DOHH2 (cell line): ENCODE measurements around the gene PUM2.

Source experiments
- H3F3A ChIP-seq: fragments of 200-600 bp; sonication (generic), shearing (Covaris generic); 2 replicates; pipeline ENCODE4 v1.6.0; 2016; ENCODE audit warnings: antibody characterized with exemption, mild to moderate bottlenecking; ENCODE audit not compliant: control insufficient read depth, insufficient read depth
- H3K27ac ChIP-seq: fragments of 200-600 bp; sonication (generic); 2 replicates; pipeline ENCODE4 v1.5.1; 2014; ENCODE audit warnings: low read depth, mild to moderate bottlenecking, low read length, moderate library complexity
- H3K27me3 ChIP-seq: fragments of 200-600 bp; sonication (generic); 2 replicates; pipeline ENCODE4 v1.6.1; 2014; ENCODE audit warnings: mild to moderate bottlenecking, low read length, mixed read lengths; ENCODE audit not compliant: control insufficient read depth
- H3K36me3 ChIP-seq: fragments of 200-600 bp; sonication (generic); 2 replicates; pipeline ENCODE4 v1.6.1; 2014; ENCODE audit warnings: mild to moderate bottlenecking, low read length, moderate library complexity, mixed read lengths; ENCODE audit not compliant: control insufficient read depth
- H3K4me1 ChIP-seq: fragments of 200-600 bp; sonication (generic); 2 replicates; pipeline ENCODE4 v1.6.1; 2014; ENCODE audit warnings: mild to moderate bottlenecking, low read length, mixed read lengths; ENCODE audit not compliant: control insufficient read depth
- H3K4me2 ChIP-seq: fragments of 200-600 bp; sonication (generic); 2 replicates; pipeline ENCODE4 v1.6.0; 2014; ENCODE audit warnings: mild to moderate bottlenecking, low read length, moderate library complexity
- H3K4me3 ChIP-seq: fragments of 200-600 bp; sonication (generic); 2 replicates; pipeline ENCODE4 v1.5.1; 2014; ENCODE audit warnings: mild to moderate bottlenecking, low read length, mixed read lengths
- H3K79me2 ChIP-seq: fragments of 200-600 bp; sonication (generic); 2 replicates; pipeline ENCODE4 v1.6.1; 2014; ENCODE audit warnings: mild to moderate bottlenecking, low read length, mixed read lengths; ENCODE audit not compliant: control insufficient read depth
- H3K9me2 ChIP-seq: fragments of 200-600 bp; sonication (generic); replicated peaks from 2 replicates; pipeline ENCODE4 v1.6.1; 2014; ENCODE audit warnings: mild to moderate bottlenecking, low read length, mixed read lengths; ENCODE audit not compliant: control insufficient read depth
- H3K9me3 ChIP-seq: fragments of 200-600 bp; sonication (generic); 2 replicates; pipeline ENCODE4 v1.6.1; 2014; ENCODE audit warnings: antibody characterized with exemption, low read length, mixed read lengths; ENCODE audit not compliant: control insufficient read depth, insufficient read depth
- H4K20me1 ChIP-seq: fragments of 200-600 bp; sonication (generic); 2 replicates; pipeline ENCODE4 v1.6.0; 2014; ENCODE audit warnings: low read depth, mild to moderate bottlenecking, antibody characterized with exemption, low read length, moderate library complexity; ENCODE audit not compliant: control insufficient read depth, insufficient read depth
- CTCF ChIP-seq: fragments of 200-600 bp; sonication (generic); IDR thresholded peaks from one replicate; pipeline ENCODE4 v1.5.1; 2014; ENCODE audit warnings: antibody characterized with exemption, mild to moderate bottlenecking, low read depth, low read length; ENCODE audit not compliant: poor library complexity, severe bottlenecking
- EZH2phosphoT487 ChIP-seq: fragments of 200-600 bp; sonication (generic); IDR thresholded peaks from 2 replicates; pipeline ENCODE4 v1.6.1; 2017; ENCODE audit warnings: borderline replicate concordance, mild to moderate bottlenecking, antibody characterized with exemption, low read length, moderate library complexity, mixed read lengths

Gene PUM2

DNA sequence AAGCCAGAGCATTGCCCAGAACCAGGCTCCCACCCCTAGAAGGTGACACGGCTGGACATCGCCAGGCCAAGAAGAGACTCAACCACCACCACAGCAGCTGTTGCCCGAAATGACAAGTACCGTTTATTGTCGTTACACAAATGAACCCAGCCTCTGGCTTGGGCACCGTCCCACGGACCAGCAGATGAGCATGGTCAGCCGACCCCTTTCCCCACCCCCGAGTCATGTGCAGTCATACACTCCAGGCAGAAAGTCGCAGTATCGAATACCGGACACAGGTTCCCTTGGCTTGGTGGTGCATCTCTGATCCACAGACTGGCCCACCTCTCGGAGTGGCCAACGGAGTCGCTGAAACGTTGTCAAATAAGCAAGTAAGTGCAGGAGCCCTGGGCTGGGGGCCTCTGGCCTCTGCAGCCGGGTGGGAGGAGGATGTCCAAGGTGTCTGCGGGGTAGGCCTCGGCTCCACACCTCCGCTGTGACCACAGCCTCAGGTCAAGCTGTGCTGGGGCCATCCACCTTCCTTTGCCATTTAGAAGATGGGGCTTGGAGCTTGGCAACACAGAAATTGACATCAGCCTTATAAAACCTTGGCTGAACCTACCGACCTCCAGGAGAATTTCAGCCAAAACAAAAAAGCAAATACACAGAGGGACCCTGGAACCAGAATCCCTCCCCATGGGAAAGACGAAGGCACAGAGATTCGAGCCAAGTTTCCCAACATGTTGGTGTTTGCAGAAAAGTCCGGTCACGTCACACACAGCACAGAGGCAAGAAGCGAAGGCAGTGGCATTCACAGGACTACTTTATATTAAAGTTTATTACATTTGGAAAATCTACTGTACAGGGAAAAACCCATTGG lies 149.7 kb downstream of the PUM2 start:
- Histone ChIP-seq H3K9me3 (no peaks in the 10 kb centered on the region), H3K27ac (no peak overlapping the region), H3K9me2 (no peaks in the 10 kb centered on the region), H3K4me1 (peaks cover 4% of the 10 kb centered on the region; the same call in 1 of the 2 replicates), H3K4me3 (no peak overlapping the region), H3K79me2 (no peaks in the 10 kb centered on the region), H3K36me3 (no peaks in the 10 kb centered on the region), H3F3A (no peaks in the 10 kb centered on the region), H3K27me3 (no peaks in the 10 kb centered on the region), H4K20me1 (no peaks in the 10 kb centered on the region), H3K4me2 (no peak overlapping the region)
- TF ChIP-seq CTCF (no peak), EZH2phosphoT487 (no peak)

DNA sequence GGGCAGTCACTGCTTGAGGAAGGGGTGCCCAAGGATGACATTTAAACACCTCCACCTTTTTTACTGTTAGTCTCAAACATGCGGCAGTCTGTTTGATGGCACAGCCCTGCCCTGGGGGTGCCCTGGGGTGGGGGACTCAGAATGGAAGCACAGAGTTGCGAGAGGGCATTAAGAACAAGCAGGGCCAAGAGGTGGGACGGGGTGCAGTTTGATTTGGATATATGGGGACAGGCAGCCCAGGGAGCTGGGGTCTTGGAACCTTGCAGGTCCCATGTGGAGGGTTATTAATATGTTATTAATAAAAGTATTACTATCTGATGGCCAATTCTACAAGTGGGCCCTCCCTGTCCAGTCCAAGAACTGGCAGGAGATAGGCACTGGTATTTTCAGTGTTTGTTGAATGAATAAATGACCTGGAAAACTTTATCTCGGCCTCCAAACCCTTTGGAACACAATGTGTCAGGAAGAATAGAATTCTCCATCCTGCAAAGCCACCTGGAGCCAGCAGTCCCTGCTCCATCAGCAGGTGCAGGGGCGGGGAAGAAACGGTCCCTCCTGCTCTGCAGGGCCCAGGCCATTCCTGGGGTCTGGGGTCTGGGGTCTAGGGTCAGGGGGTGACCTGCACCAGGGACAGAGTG lies 150.9 kb downstream of the PUM2 start:
- no peaks in the 10 kb centered on the region for H3K79me2 ChIP-seq
- no peaks in the 10 kb centered on the region for H3F3A ChIP-seq
- no peaks in the 10 kb centered on the region for H3K27me3 ChIP-seq
- H3K27ac ChIP-seq, result no peak overlapping the region
- H4K20me1 ChIP-seq, result no peaks in the 10 kb centered on the region
- H3K4me3 ChIP-seq, result no peak overlapping the region
- TF ChIP-seq EZH2phosphoT487, result no peak
- H3K4me2 ChIP-seq, result no peak overlapping the region
- H3K36me3 ChIP-seq, result no peaks in the 10 kb centered on the region
- no peaks in the 10 kb centered on the region for H3K9me3 ChIP-seq
- no peaks in the 10 kb centered on the region for H3K4me1 ChIP-seq
- no peaks in the 10 kb centered on the region for H3K9me2 ChIP-seq

DNA sequence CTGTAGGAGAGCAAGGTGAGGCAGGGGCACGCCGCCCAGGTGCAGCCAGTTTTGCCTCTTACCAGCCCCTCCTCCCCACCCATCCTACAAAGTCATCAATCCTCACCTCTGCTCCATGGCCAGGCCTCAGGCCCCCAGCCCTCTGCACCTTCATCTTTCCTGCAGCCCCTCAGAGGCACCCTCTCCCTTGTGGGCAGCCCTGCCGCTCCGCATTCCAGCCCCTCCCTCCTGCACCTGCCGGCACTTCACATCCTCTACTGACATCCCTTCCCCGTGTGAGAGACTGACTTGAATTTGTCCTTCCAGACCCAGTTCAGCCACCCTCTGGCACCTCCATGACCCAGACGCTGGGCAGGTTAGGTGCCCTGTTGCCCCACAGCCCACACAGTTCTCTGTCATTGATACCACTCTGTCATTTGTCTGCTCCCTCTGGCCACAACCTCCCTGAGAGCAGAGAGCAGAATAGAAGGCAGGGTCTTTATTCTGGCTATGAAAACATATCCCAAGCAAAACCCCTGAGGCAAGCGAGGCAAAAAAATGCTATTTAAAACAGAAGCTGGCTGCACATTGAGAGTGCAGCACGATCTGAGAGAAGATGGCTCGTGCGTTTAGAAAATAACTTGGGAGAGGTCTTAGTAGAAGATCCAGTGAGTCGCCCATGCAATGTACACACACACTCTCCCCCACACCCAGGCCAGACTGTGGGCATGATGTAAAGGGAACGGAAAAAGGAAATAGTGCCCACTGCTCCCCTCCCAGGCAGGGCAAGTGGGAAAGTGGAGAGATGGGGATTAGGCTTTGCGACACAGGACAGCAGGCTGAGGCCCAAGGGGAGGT lies 151.6 kb downstream of the PUM2 start:
- no peaks in the 10 kb centered on the region for H3K9me3 ChIP-seq
- H3K4me2 ChIP-seq, result no peak overlapping the region
- H3K9me2 ChIP-seq, result no peaks in the 10 kb centered on the region
- no peak for TF ChIP-seq EZH2phosphoT487
- TF ChIP-seq CTCF, result no peak
- H3K27ac ChIP-seq, result no peak overlapping the region
- H3K36me3 ChIP-seq, result no peaks in the 10 kb centered on the region
- no peaks in the 10 kb centered on the region for H3K4me1 ChIP-seq
- H3K4me3 ChIP-seq, result no peak overlapping the region
- H3F3A ChIP-seq, result no peaks in the 10 kb centered on the region
- H4K20me1 ChIP-seq, result no peaks in the 10 kb centered on the region
- H3K79me2 ChIP-seq, result no peaks in the 10 kb centered on the region
- H3K27me3 ChIP-seq, result no peaks in the 10 kb centered on the region
